Tibial artery (tissue), 4 donors: Measurements from ENCODE around the gene NDUFV1.

ENCODE experiments used
- DNase-seq, 2 donors: peaks; one replicate each; pipeline ENCODE4 v3.0.0-alpha.2; 2019
- H3K27ac ChIP-seq, 2 donors: fragments of 200-600 bp; sonication (generic) in 1 of 2; 1 replicate in 1 of 2; 2 replicates in 1 of 2; pipeline ENCODE4 v1.5.1; 2018 to 2019; ENCODE audit warnings: mild to moderate bottlenecking in 1 of 2
- H3K27me3 ChIP-seq, 2 donors: fragments of 200-600 bp; sonication (generic) in 1 of 2; one replicate each; pipeline versions ENCODE4 v1.5.1 to v1.6.0; 2016 to 2019
- H3K36me3 ChIP-seq, 3 donors: fragments of 200-600 bp; sonication (generic) in 2 of 3; one replicate each; pipeline ENCODE4 v1.5.1; 2016 to 2019; ENCODE audit warnings: mild to moderate bottlenecking in 2 of 3
- H3K4me1 ChIP-seq, 4 donors: fragments of 200-600 bp; sonication (generic) in 2 of 4; 1 replicate in 3 of 4; 2 replicates in 1 of 4; pipeline ENCODE4 v1.5.1; 2016 to 2019
- H3K4me3 ChIP-seq, 2 donors: fragments of 200-600 bp; sonication (generic) in 1 of 2; 1 replicate in 1 of 2; 2 replicates in 1 of 2; pipeline ENCODE4 v1.5.1; 2018 to 2019; ENCODE audit warnings: mild to moderate bottlenecking in 2 of 2
- H3K9me3 ChIP-seq, 3 donors: fragments of 200-600 bp; sonication (generic) in 1 of 3; one replicate each; pipeline ENCODE4 v1.5.1; 2016 to 2019
- CTCF ChIP-seq, 2 experiments: fragments of 200-600 bp in 1 of 2; fragments of 450-650 bp in 1 of 2; IDR thresholded peaks; one replicate each; pipeline ENCODE4 v1.5.1; 2017 to 2019; ENCODE audit warnings: antibody characterized with exemption in 2 of 2, mild to moderate bottlenecking in 1 of 2, moderate library complexity in 1 of 2
- intact Hi-C: fragments of 100-400 bp; cut with DNase I; formaldehyde crosslinking; loops from one replicate; pipeline ENCODE4 v1.15.0; 2023; ENCODE audit warnings: low total_unique reads

The NDUFV1 gene

GRCh38 chr11:67640758-67641337 is 34.1 kb downstream of the NDUFV1 start:
- no peak for DNase-seq
- Histone ChIP-seq H3K4me1 (no peaks in the 10 kb centered on the region), H3K4me3 (no peak overlapping the region), H3K27ac (no peak overlapping the region), H3K27me3 (peaks cover 0 to 34% of the 10 kb centered on the region in 2 donors), H3K9me3 (peaks cover 0 to 2% (median 0%) of the 10 kb centered on the region in 3 donors), H3K36me3 (no peaks in the 10 kb centered on the region)
- intact Hi-C loops = no loop called here
- no peak for TF ChIP-seq CTCF (IDR thresholded peaks at IDR 0.05)

GRCh38 chr11:67641338-67642172 is 34.8 kb downstream of the NDUFV1 start:
- intact Hi-C loops = no loop called here
- no peak for DNase-seq
- Histone ChIP-seq H3K27me3 (peaks cover 0 to 40% of the 10 kb centered on the region in 2 donors), H3K27ac (no peak overlapping the region), H3K9me3 (peaks cover 0 to 2% (median 0%) of the 10 kb centered on the region in 3 donors), H3K4me1 (no peaks in the 10 kb centered on the region), H3K36me3 (no peaks in the 10 kb centered on the region), H3K4me3 (no peak overlapping the region)
- no peak for TF ChIP-seq CTCF (IDR thresholded peaks at IDR 0.05)

- Histone ChIP-seq H3K4me3 (no peak overlapping the region), H3K36me3 (no peaks in the 10 kb centered on the region), H3K4me1 (no peaks in the 10 kb centered on the region), H3K27ac (no peak overlapping the region), H3K9me3 (peaks cover 0 to 2% (median 0%) of the 10 kb centered on the region in 3 donors), H3K27me3 (peaks cover 0 to 49% of the 10 kb centered on the region in 2 donors)
- DNase-seq = no peak
- intact Hi-C loops = no loop called here
- TF ChIP-seq CTCF (IDR thresholded peaks at IDR 0.05) = no peak
These were observed 35.7 kb downstream of the NDUFV1 start for GRCh38 chr11:67642173-67643120.

GRCh38 chr11:67644042-67644441 is 37.3 kb downstream of the NDUFV1 start:
- no peaks in the 10 kb centered on the region for H3K4me1 ChIP-seq
- peaks cover 0 to 64% of the 10 kb centered on the region in 2 donors for H3K27me3 ChIP-seq
- H3K36me3 ChIP-seq = no peaks in the 10 kb centered on the region
- no peak for DNase-seq
- no peak for TF ChIP-seq CTCF (IDR thresholded peaks at IDR 0.05)
- H3K27ac ChIP-seq = no peak overlapping the region
- H3K9me3 ChIP-seq = peaks cover 0 to 2% (median 0%) of the 10 kb centered on the region in 3 donors
- no peak overlapping the region for H3K4me3 ChIP-seq
- intact Hi-C loops = no loop called here
